MCF 10A (cell line): ENCODE measurements around the gene ZSWIM5. TPM values are rescaled to one million over a fixed set of nuclear protein-coding genes. Genes with fewer than 3 reads are reported as not detected.

ENCODE experiments used
- BruUV-seq: library from RNA; stranded (reverse); fragments of 400-500 nt; replicated peaks from 2 replicates; lab custom pipeline; 2021; lab: Mats Ljungman, UMichigan
- CTCF ChIA-PET: fragments of 300-600 bp; sonication (Branson Sonifier 250); formaldehyde crosslinking; extraction: SDS; loops from one replicate; lab custom pipeline; 2021; ENCODE audit warnings: antibody characterized with exemption, inconsistent platforms; lab: Yijun Ruan, JAX
- POLR2A ChIA-PET: fragments of 300-600, 350-650 bp; sonication (Branson Sonifier 250); formaldehyde crosslinking; extraction: SDS; loops from one replicate; lab custom pipeline; 2020; ENCODE audit warnings: antibody characterized with exemption, inconsistent platforms; lab: Yijun Ruan, JAX
- DNase-seq: peaks from one replicate; pipeline ENCODE4 v3.0.0-alpha.2; 2018; ENCODE audit not compliant: unreplicated experiment
- H3K27ac Mint-ChIP-seq: one replicate; pipeline ENCODE4 v1.8.0; 2022; ENCODE audit warnings: mild to moderate bottlenecking, low read depth, mixed read lengths; ENCODE audit not compliant: unreplicated experiment
- H3K27me3 Mint-ChIP-seq: one replicate; pipeline ENCODE4 v1.8.0; 2022; ENCODE audit warnings: mixed read lengths; ENCODE audit not compliant: insufficient read depth, unreplicated experiment
- H3K36me3 Mint-ChIP-seq: one replicate; pipeline ENCODE4 v1.8.0; 2022; ENCODE audit warnings: mild to moderate bottlenecking, moderate library complexity, mixed read lengths; ENCODE audit not compliant: insufficient read depth, unreplicated experiment
- H3K4me1 Mint-ChIP-seq: one replicate; pipeline ENCODE4 v1.8.0; 2022; ENCODE audit warnings: mixed read lengths; ENCODE audit not compliant: insufficient read depth, unreplicated experiment
- H3K4me3 Mint-ChIP-seq: one replicate; pipeline ENCODE4 v1.8.0; 2022; ENCODE audit warnings: mild to moderate bottlenecking, moderate library complexity, mixed read lengths; ENCODE audit not compliant: unreplicated experiment
- H3K9me3 Mint-ChIP-seq: one replicate; pipeline ENCODE4 v1.8.0; 2022; ENCODE audit warnings: mixed read lengths; ENCODE audit not compliant: unreplicated experiment
- CTCF ChIP-seq: fragments of 200-600 bp; IDR thresholded peaks from one replicate; pipeline ENCODE4 v1.8.0; 2022; ENCODE audit warnings: antibody characterized with exemption, mild to moderate bottlenecking; ENCODE audit not compliant: unreplicated experiment
- intact Hi-C: fragments of 100-400 bp; cut with micrococcal nuclease; formaldehyde crosslinking; loops from 2 replicates; pipeline ENCODE4 v1.14.1; 2022
- total RNA-seq: library from RNA; stranded (reverse); gene quantifications from 2 replicates; pipeline ENCODE4 v1.2.3, GENCODE V29; 2022

The ZSWIM5 gene
- total RNA-seq, 1 experiment from 2014 or later = 0.14 TPM

- POLR2A ChIA-PET = no interaction called here
- no peaks in the 10 kb centered on the region for H3K9me3 Mint-ChIP-seq
- peak overlapping the region; percentile 13 for H3K27ac Mint-ChIP-seq
Measured at GRCh38 chr1:45038240-45038639, 168.2 kb downstream of the ZSWIM5 start.

GRCh38 chr1:45037456-45037855 is 168.9 kb downstream of the ZSWIM5 start:
- Mint-ChIP-seq H3K4me3 (no peak overlapping the region), H3K27me3 (no peaks in the 10 kb centered on the region), H3K9me3 (no peaks in the 10 kb centered on the region), H3K27ac (no peak overlapping the region), H3K4me1 (no peaks in the 10 kb centered on the region), H3K36me3 (no peaks in the 10 kb centered on the region)
- no TSS peak for BruUV-seq
- POLR2A ChIA-PET = no interaction called here
- DNase-seq = no peak
- CTCF ChIA-PET = no interaction called here
- TF ChIP-seq CTCF = no peak
- intact Hi-C loops = no loop called here

More at GRCh38 chr1:45038240-45038639, 168.2 kb downstream of the ZSWIM5 start:
- CTCF ChIA-PET = no interaction called here
- H3K4me1 Mint-ChIP-seq = no peaks in the 10 kb centered on the region
- no peak for TF ChIP-seq CTCF
- H3K36me3 Mint-ChIP-seq = no peaks in the 10 kb centered on the region
- no peak for DNase-seq
- intact Hi-C loops = no loop called here
- H3K27me3 Mint-ChIP-seq = no peaks in the 10 kb centered on the region
- H3K4me3 Mint-ChIP-seq = no peak overlapping the region
- no TSS peak for BruUV-seq

- no peak for DNase-seq
- CTCF ChIA-PET = interaction anchor here (0.9 to 2.6 kb wide), 2 partner anchors 17 to 264 kb away, joined by 3 to 12 read pairs; no protein-coding TSS in a partner anchor
- POLR2A ChIA-PET = no interaction called here
- Mint-ChIP-seq H3K27me3 (no peaks in the 10 kb centered on the region), H3K4me3 (no peak overlapping the region), H3K9me3 (no peaks in the 10 kb centered on the region), H3K36me3 (peaks cover 3% of the 10 kb centered on the region), H3K27ac (no peak overlapping the region), H3K4me1 (no peaks in the 10 kb centered on the region)
- intact Hi-C loops = no loop called here
- BruUV-seq = no TSS peak
- TF ChIP-seq CTCF = no peak
Measured at GRCh38 chr1:45035631-45036301, 170.6 kb downstream of the ZSWIM5 start.

GRCh38 chr1:45033356-45033755 is 173.0 kb downstream of the ZSWIM5 start:
- Mint-ChIP-seq H3K4me3 (no peak overlapping the region), H3K9me3 (no peaks in the 10 kb centered on the region), H3K36me3 (peaks cover 6% of the 10 kb centered on the region), H3K27ac (no peak overlapping the region), H3K27me3 (no peaks in the 10 kb centered on the region), H3K4me1 (no peaks in the 10 kb centered on the region)
- ChIA-PET CTCF (interaction anchor here (0.5 to 2.6 kb wide), 3 partner anchors 15 to 266 kb away, joined by 3 to 12 read pairs (median 10); partner anchors contain the start of gene PLK3), POLR2A (interaction anchor here (0.7 kb wide), 1 partner anchor 19 kb away, joined by 4 read pairs; no protein-coding TSS in a partner anchor)
- intact Hi-C loops = no loop called here
- no TSS peak for BruUV-seq
- TF ChIP-seq CTCF = no peak
- DNase-seq = no peak
